ENCODE measurements around the gene TUBB. TPM values are rescaled to one million over a fixed set of nuclear protein-coding genes. Genes with fewer than 3 reads are reported as not detected.
A peak's percentile ranks its signal among the peaks of the same experiment; 100 is the strongest.

The TUBB gene
- total and polyA plus RNA-seq, 9 of the 15 experiments (the other 6 are each of a cell fraction or from before 2014, with no cell fraction given): 971 to 2,870 (median 1,478) TPM

DNA sequence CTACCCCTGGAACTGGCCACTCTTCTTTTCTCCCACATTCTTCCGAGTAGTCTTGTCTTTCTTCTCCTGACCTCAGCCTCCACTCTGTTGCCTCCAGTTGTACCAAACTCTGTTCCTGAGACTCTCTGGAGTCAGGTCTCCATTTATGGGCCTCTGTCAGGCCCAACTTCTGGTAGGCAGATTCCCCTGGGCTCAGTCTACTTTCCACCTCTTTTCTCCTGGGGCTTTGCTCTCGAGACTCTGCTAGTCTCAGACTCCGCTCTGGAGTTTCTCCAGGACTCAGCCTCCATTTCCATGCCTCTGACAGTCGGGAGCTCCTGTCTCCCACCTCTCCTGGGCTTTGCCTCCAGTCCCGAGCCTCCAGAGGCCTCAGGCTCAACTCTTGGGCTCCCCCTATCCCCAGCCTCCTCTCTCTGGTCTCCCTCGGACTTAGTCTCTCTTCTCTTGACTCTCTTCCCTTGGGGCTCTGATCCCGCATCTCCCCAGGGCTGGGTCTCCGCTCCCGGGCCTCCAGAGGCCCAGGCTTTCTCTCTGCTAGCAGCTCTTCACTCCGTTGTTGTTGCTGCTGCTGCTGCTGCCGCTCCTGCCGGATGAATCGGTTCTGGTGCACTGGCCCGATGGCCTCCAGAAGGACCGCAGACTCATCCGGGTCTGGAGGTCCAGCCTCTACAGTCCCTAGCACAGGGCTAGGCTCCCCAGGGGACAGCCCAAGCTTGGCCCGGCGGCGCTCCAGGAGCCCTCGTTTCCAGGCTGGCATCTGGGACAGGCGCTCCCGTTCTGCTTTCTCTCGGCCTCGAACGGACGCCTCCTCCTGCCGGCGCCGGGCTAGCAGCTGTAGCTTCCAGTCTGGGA, 34.8 kb upstream of the TUBB start (continued):
- TF ChIP-seq DDX20 (tag; IDR thresholded peaks at IDR 0.05; ENCODE audit: low read depth) (no peak), HDAC8 (tag; IDR thresholded peaks at IDR 0.05) (0 out of 2 replicates have a peak, but pooled peaks have one; percentile 38), ZNF133 (CRISPR knock-in tag; IDR thresholded peaks at IDR 0.05) (no peak), ESRRB (CRISPR knock-in tag; IDR thresholded peaks at IDR 0.05; ENCODE audit: borderline replicate concordance) (peak; percentile 19; the same call in 1 of the 2 replicates), SMARCA5 (IDR thresholded peaks at IDR 0.05) (no peak; the same call in 1 of the 2 replicates), ZNF780A (CRISPR knock-in tag; IDR thresholded peaks at IDR 0.05) (no peak), ZNF121 (CRISPR knock-in tag; conservative IDR thresholded peaks at IDR 0.05) (no peak), CBFA2T3 (IDR thresholded peaks at IDR 0.05) (no peak), SMAD1 (IDR thresholded peaks at IDR 0.05; ENCODE audit: low read depth, low read length, partially characterized antibody) (no peak), ARNT (IDR thresholded peaks at IDR 0.05) (0 out of 4 replicates have a peak, but pooled peaks of 1 of the 2 experiments have one; percentile 14)
- TF ChIP-seq, protein P1, sequence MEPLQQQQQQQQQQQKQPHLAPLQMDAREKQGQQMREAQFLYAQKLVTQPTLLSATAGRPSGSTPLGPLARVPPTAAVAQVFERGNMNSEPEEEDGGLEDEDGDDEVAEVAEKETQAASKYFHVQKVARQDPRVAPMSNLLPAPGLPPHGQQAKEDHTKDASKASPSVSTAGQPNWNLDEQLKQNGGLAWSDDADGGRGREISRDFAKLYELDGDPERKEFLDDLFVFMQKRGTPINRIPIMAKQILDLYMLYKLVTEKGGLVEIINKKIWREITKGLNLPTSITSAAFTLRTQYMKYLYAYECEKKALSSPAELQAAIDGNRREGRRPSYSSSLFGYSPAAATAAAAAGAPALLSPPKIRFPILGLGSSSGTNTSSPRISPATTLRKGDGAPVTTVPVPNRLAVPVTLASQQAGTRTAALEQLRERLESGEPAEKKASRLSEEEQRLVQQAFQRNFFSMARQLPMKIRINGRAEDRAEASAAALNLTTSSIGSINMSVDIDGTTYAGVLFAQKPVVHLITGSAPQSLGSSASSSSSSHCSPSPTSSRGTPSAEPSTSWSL (CRISPR knock-in tag; IDR thresholded peaks at IDR 0.05; ENCODE audit: borderline replicate concordance): peak; percentile 69; the same call in 1 of the 2 replicates
- TF ChIP-seq, protein P2, sequence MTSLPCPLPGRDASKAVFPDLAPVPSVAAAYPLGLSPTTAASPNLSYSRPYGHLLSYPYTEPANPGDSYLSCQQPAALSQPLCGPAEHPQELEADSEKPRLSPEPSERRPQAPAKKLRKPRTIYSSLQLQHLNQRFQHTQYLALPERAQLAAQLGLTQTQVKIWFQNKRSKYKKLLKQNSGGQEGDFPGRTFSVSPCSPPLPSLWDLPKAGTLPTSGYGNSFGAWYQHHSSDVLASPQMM (CRISPR knock-in tag; IDR thresholded peaks at IDR 0.05): no peak
- TF ChIP-seq, protein P3, sequence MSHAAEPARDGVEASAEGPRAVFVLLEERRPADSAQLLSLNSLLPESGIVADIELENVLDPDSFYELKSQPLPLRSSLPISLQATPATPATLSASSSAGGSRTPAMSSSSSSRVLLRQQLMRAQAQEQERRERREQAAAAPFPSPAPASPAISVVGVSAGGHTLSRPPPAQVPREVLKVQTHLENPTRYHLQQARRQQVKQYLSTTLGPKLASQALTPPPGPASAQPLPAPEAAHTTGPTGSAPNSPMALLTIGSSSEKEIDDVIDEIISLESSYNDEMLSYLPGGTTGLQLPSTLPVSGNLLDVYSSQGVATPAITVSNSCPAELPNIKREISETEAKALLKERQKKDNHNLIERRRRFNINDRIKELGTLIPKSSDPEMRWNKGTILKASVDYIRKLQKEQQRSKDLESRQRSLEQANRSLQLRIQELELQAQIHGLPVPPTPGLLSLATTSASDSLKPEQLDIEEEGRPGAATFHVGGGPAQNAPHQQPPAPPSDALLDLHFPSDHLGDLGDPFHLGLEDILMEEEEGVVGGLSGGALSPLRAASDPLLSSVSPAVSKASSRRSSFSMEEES (CRISPR knock-in tag; IDR thresholded peaks at IDR 0.05): no peak
- TF ChIP-seq, protein P4, sequence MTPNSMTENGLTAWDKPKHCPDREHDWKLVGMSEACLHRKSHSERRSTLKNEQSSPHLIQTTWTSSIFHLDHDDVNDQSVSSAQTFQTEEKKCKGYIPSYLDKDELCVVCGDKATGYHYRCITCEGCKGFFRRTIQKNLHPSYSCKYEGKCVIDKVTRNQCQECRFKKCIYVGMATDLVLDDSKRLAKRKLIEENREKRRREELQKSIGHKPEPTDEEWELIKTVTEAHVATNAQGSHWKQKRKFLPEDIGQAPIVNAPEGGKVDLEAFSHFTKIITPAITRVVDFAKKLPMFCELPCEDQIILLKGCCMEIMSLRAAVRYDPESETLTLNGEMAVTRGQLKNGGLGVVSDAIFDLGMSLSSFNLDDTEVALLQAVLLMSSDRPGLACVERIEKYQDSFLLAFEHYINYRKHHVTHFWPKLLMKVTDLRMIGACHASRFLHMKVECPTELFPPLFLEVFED (CRISPR knock-in tag; conservative IDR thresholded peaks at IDR 0.05): no peak
- TF ChIP-seq, protein P5, sequence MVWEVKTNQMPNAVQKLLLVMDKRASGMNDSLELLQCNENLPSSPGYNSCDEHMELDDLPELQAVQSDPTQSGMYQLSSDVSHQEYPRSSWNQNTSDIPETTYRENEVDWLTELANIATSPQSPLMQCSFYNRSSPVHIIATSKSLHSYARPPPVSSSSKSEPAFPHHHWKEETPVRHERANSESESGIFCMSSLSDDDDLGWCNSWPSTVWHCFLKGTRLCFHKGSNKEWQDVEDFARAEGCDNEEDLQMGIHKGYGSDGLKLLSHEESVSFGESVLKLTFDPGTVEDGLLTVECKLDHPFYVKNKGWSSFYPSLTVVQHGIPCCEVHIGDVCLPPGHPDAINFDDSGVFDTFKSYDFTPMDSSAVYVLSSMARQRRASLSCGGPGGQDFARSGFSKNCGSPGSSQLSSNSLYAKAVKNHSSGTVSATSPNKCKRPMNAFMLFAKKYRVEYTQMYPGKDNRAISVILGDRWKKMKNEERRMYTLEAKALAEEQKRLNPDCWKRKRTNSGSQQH (CRISPR knock-in tag; IDR thresholded peaks at IDR 0.05): 0 out of 2 replicates have a peak, but pooled peaks have one; percentile 21

Data from K562 (cell line).